KBM-7 (cell line): ENCODE measurements around the gene HDAC3.
"Not testable (repeated sequence)": the region's sequence is repeated elsewhere in the genome, so short reads cannot be mapped to it uniquely, and the experiment has no call there.

Source experiments
- DNase-seq: peaks from one replicate; pipeline ENCODE4 v3.0.0-alpha.2; 2015
- in situ Hi-C: fragments of 300-500 bp; cut with MboI; formaldehyde crosslinking; loops from 2 replicates; pipeline ENCODE4 v1.14.3; 2020; ENCODE audit warnings: low sequenced_read_pairs, low pct_unique_long_range_greater_than_20kb, mixed read lengths

Gene HDAC3

GRCh38 chr5:141611289-141611688 lies 25.4 kb downstream of the HDAC3 start:
- in situ Hi-C loops, result no loop called here
- DNase-seq, result no peak

GRCh38 chr5:141609921-141610320 lies 26.7 kb downstream of the HDAC3 start:
- DNase-seq, in situ Hi-C loops: not testable (repeated sequence)

GRCh38 chr5:141609044-141609443 lies 27.6 kb downstream of the HDAC3 start:
- in situ Hi-C loops, result no loop called here
- no peak for DNase-seq

GRCh38 chr5:141608557-141608956 lies 28.1 kb downstream of the HDAC3 start:
- in situ Hi-C loops, result no loop called here
- DNase-seq, result no peak

GRCh38 chr5:141608046-141608445 lies 28.6 kb downstream of the HDAC3 start:
- in situ Hi-C loops, result no loop called here
- DNase-seq, result no peak

- in situ Hi-C loops, result no loop called here
- peak; percentile 97 for DNase-seq
Observed at GRCh38 chr5:141605523-141606277, 30.9 kb downstream of the HDAC3 start.

- in situ Hi-C loops, result no loop called here
- peak; percentile 78 for DNase-seq
Observed at GRCh38 chr5:141603923-141604717, 32.5 kb downstream of the HDAC3 start.

- no peak for DNase-seq
- in situ Hi-C loops, result no loop called here
Observed at GRCh38 chr5:141602606-141603005, 34.0 kb downstream of the HDAC3 start.

GRCh38 chr5:141598391-141599345 lies 38.0 kb downstream of the HDAC3 start:
- DNase-seq, result no peak
- in situ Hi-C loops, result no loop called here

GRCh38 chr5:141597814-141598213 lies 38.8 kb downstream of the HDAC3 start:
- DNase-seq, result no peak

GRCh38 chr5:141597394-141597793 lies 39.3 kb downstream of the HDAC3 start:
- in situ Hi-C loops, result no loop called here
- peak; percentile 39 for DNase-seq

More at GRCh38 chr5:141597814-141598213, 38.8 kb downstream of the HDAC3 start:
- in situ Hi-C loops, result no loop called here

GRCh38 chr5:141596867-141597266 lies 39.8 kb downstream of the HDAC3 start:
- in situ Hi-C loops, result no loop called here

GRCh38 chr5:141590127-141590526 lies 46.5 kb downstream of the HDAC3 start:
- in situ Hi-C loops, result no loop called here
- DNase-seq, result no peak

More at GRCh38 chr5:141596867-141597266, 39.8 kb downstream of the HDAC3 start:
- DNase-seq, result no peak

- in situ Hi-C loops, result no loop called here
- DNase-seq, result no peak
Observed at GRCh38 chr5:141586246-141586645, 50.4 kb downstream of the HDAC3 start.

- no peak for DNase-seq
- in situ Hi-C loops, result no loop called here
Observed at GRCh38 chr5:141585594-141585993, 51.1 kb downstream of the HDAC3 start.

- in situ Hi-C loops, result loop anchor here (25.0 kb wide), 2 partner anchors 212 to 362 kb away; partner anchors contain the start of genes PCDHB12, PCDHB13, PCDHB14 and PCDHGA4
- no peak for DNase-seq
Observed at GRCh38 chr5:141574122-141574510, 62.5 kb downstream of the HDAC3 start.

GRCh38 chr5:141573489-141574121 lies 63.0 kb downstream of the HDAC3 start:
- in situ Hi-C loops, result loop anchor here (25.0 kb wide), 2 partner anchors 211 to 361 kb away; partner anchors contain the start of genes PCDHB12, PCDHB13, PCDHB14 and PCDHGA4
- no peak for DNase-seq
